Measurements from ENCODE around the gene USP10.

USP10 gene

GRCh38 chr16:84751241-84751640 lies 51.4 kb downstream of the USP10 start:
- DNase-seq (ENCODE audit: low spot score): no peak

- no peak for DNase-seq (ENCODE audit: low spot score)
Measured at GRCh38 chr16:84751947-84752346, 52.1 kb downstream of the USP10 start.

GRCh38 chr16:84752600-84752999 lies 52.8 kb downstream of the USP10 start:
- no peak for DNase-seq (ENCODE audit: low spot score)

- no peak for DNase-seq (ENCODE audit: low spot score)
Measured at GRCh38 chr16:84753412-84754326, 53.9 kb downstream of the USP10 start.

GRCh38 chr16:84754353-84754856 lies 54.6 kb downstream of the USP10 start:
- peak; percentile 85 for DNase-seq (ENCODE audit: low spot score)

GRCh38 chr16:84754956-84755672 lies 55.3 kb downstream of the USP10 start:
- no peak for DNase-seq (ENCODE audit: low spot score)

- DNase-seq (ENCODE audit: low spot score): no peak
Measured at GRCh38 chr16:84756830-84757229, 57.0 kb downstream of the USP10 start.

- DNase-seq (ENCODE audit: low spot score): no peak
Measured at GRCh38 chr16:84758627-84759026, 58.8 kb downstream of the USP10 start.

- DNase-seq (ENCODE audit: low spot score): no peak
Measured at GRCh38 chr16:84759061-84759460, 59.3 kb downstream of the USP10 start.

GRCh38 chr16:84759906-84760305 lies 60.1 kb downstream of the USP10 start:
- no peak for DNase-seq (ENCODE audit: low spot score)

GRCh38 chr16:84761448-84762368 lies 61.9 kb downstream of the USP10 start:
- no peak for DNase-seq (ENCODE audit: low spot score)

GRCh38 chr16:84763164-84763563 lies 63.4 kb downstream of the USP10 start:
- no peak for DNase-seq (ENCODE audit: low spot score)

- no peak for DNase-seq (ENCODE audit: low spot score)
Measured at GRCh38 chr16:84763629-84764028, 63.8 kb downstream of the USP10 start.

- no peak for DNase-seq (ENCODE audit: low spot score)
Measured at GRCh38 chr16:84764970-84765369, 65.2 kb downstream of the USP10 start.

- DNase-seq (ENCODE audit: low spot score): no peak
Measured at GRCh38 chr16:84765616-84766580, 66.1 kb downstream of the USP10 start.

- DNase-seq (ENCODE audit: low spot score): no peak
Measured at GRCh38 chr16:84766978-84767773, 67.4 kb downstream of the USP10 start.

- no peak for DNase-seq (ENCODE audit: low spot score)
Measured at GRCh38 chr16:84768061-84768807, 68.4 kb downstream of the USP10 start.

GRCh38 chr16:84768808-84769197 lies 69.0 kb downstream of the USP10 start:
- DNase-seq (ENCODE audit: low spot score): no peak

- no peak for DNase-seq (ENCODE audit: low spot score)
Measured at GRCh38 chr16:84769416-84769815, 69.6 kb downstream of the USP10 start.

Data from germinal center (tissue), 1 donor.